Measurements from ENCODE around the gene MRPL12. TPM values are rescaled to one million over a fixed set of nuclear protein-coding genes. Genes with fewer than 3 reads are reported as not detected.

The MRPL12 gene
- total RNA-seq, 1 donor from 2014 or later, result 38.7 TPM

DNA sequence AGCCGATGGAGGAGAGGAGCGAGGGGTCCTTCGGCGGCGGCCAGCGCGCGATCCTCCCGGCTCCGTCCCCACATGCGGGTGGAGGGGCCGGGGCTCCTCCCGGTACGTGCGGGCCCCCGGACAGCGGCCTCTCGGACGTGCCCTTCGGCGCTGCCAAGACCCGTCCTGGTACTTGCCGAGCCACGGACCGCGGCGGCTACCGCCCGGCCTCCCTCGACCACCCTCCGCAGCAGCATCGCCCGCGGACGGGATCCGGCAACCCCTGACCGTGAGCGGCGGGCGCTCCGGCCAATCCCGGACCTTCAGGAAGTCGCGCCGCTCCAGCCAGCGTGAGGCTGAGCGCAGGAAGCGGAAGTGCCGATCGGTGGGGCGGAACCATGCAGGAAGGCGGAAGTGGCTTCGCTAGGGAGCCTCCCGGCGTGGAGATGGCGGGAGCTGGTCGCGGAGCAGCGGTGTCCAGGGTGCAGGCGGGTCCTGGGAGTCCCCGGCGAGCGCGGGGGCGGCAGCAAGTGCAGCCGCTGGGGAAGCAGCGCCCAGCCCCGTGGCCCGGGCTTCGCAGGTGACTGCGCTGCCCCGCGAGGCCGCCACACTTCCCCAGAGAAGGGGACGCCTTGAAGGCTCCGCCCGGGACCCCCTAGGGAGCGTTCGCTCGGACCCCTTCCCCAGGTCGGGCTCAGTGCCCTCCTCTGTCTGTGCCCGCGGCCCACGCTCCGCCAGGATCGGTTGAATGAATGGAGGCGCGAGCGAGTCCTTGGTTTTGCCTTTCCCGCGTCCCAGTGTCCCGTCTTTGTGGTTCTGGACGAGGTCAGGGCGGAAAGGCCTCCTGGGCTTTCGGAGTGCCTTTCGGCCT is 36.6 kb upstream of the MRPL12 start, which contains the start of the genes CCDC137 and OXLD1:
TSS of gene CCDC137 (plus strand) at position 396 of the 850 bp plus-strand sequence. CDS start at position 426, 30 bp downstream.
TSS of gene OXLD1 (minus strand) at position 264 of the 850 bp plus-strand sequence. CDS start at position 236, 28 bp downstream.
- peak; percentile 99 for DNase-seq (ENCODE audit: low spot score)
- Mint-ChIP-seq H3K27me3 (ENCODE audit: low read depth) (no peaks in the 10 kb centered on the region), H3K27ac (ENCODE audit: unreplicated experiment) (peak within 1 kb of the TSS; percentile 77), H3K9me3 (ENCODE audit: low read depth) (no peaks in the 10 kb centered on the region), H3K4me3 (ENCODE audit: unreplicated experiment) (peak within 1 kb of the TSS; percentile 94), H3K36me3 (ENCODE audit: low read depth) (peaks cover 3% of the 10 kb centered on the region), H3K4me1 (ENCODE audit: low read depth) (peaks cover 26% of the 10 kb centered on the region)
- TF ChIP-seq, protein P1, sequence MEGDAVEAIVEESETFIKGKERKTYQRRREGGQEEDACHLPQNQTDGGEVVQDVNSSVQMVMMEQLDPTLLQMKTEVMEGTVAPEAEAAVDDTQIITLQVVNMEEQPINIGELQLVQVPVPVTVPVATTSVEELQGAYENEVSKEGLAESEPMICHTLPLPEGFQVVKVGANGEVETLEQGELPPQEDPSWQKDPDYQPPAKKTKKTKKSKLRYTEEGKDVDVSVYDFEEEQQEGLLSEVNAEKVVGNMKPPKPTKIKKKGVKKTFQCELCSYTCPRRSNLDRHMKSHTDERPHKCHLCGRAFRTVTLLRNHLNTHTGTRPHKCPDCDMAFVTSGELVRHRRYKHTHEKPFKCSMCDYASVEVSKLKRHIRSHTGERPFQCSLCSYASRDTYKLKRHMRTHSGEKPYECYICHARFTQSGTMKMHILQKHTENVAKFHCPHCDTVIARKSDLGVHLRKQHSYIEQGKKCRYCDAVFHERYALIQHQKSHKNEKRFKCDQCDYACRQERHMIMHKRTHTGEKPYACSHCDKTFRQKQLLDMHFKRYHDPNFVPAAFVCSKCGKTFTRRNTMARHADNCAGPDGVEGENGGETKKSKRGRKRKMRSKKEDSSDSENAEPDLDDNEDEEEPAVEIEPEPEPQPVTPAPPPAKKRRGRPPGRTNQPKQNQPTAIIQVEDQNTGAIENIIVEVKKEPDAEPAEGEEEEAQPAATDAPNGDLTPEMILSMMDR (IDR thresholded peaks at IDR 0.05), result no peak

DNA sequence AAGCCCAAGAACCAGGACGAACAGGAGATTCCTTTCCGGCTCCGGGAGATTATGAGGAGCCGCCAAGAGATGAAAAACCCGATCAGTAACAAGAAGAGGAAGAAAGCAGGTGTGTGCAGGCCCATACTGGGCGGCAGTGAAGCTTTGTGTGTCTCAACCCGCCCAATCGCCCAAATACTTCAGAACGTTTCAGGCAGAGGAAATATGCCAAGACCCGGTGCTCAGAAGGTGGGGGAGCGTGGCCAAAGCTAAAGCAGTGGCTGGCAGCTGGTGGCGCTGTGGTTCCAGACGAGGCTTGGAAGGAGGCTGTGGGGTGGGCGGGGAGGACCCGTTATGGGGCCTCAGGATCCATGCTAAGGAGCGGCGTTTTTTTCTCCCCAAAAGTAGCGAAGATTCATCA is 35.4 kb upstream of the MRPL12 start:
- Mint-ChIP-seq H3K27me3 (ENCODE audit: low read depth) (no peaks in the 10 kb centered on the region), H3K9me3 (ENCODE audit: low read depth) (no peaks in the 10 kb centered on the region), H3K4me3 (ENCODE audit: unreplicated experiment) (peak overlapping the region; percentile 94), H3K27ac (ENCODE audit: unreplicated experiment) (peak overlapping the region; percentile 59), H3K36me3 (ENCODE audit: low read depth) (peaks cover 3% of the 10 kb centered on the region), H3K4me1 (ENCODE audit: low read depth) (peaks cover 26% of the 10 kb centered on the region)
- TF ChIP-seq, protein P1 (IDR thresholded peaks at IDR 0.05), result peak; percentile 14
- DNase-seq (ENCODE audit: low spot score), result no peak

GRCh38 chr17:81672504-81672903 is 30.7 kb upstream of the MRPL12 start:
- no peak overlapping the region for H3K4me3 Mint-ChIP-seq (ENCODE audit: unreplicated experiment)
- DNase-seq (ENCODE audit: low spot score), result peak; percentile 90
- peaks cover 6% of the 10 kb centered on the region for H3K36me3 Mint-ChIP-seq (ENCODE audit: low read depth)
- H3K4me1 Mint-ChIP-seq (ENCODE audit: low read depth), result peaks cover 15% of the 10 kb centered on the region
- no peaks in the 10 kb centered on the region for H3K9me3 Mint-ChIP-seq (ENCODE audit: low read depth)
- H3K27ac Mint-ChIP-seq (ENCODE audit: unreplicated experiment), result no peak overlapping the region
- TF ChIP-seq, protein P1 (IDR thresholded peaks at IDR 0.05), result no peak
- no peaks in the 10 kb centered on the region for H3K27me3 Mint-ChIP-seq (ENCODE audit: low read depth)

- Mint-ChIP-seq H3K27me3 (ENCODE audit: low read depth) (no peaks in the 10 kb centered on the region), H3K4me3 (ENCODE audit: unreplicated experiment) (no peak overlapping the region), H3K4me1 (ENCODE audit: low read depth) (peaks cover 10% of the 10 kb centered on the region), H3K27ac (ENCODE audit: unreplicated experiment) (no peak overlapping the region), H3K9me3 (ENCODE audit: low read depth) (no peaks in the 10 kb centered on the region), H3K36me3 (ENCODE audit: low read depth) (peaks cover 6% of the 10 kb centered on the region)
- no peak for DNase-seq (ENCODE audit: low spot score)
- TF ChIP-seq, protein P1 (IDR thresholded peaks at IDR 0.05), result no peak
Observed at GRCh38 chr17:81672954-81673353, 30.2 kb upstream of the MRPL12 start.

DNA sequence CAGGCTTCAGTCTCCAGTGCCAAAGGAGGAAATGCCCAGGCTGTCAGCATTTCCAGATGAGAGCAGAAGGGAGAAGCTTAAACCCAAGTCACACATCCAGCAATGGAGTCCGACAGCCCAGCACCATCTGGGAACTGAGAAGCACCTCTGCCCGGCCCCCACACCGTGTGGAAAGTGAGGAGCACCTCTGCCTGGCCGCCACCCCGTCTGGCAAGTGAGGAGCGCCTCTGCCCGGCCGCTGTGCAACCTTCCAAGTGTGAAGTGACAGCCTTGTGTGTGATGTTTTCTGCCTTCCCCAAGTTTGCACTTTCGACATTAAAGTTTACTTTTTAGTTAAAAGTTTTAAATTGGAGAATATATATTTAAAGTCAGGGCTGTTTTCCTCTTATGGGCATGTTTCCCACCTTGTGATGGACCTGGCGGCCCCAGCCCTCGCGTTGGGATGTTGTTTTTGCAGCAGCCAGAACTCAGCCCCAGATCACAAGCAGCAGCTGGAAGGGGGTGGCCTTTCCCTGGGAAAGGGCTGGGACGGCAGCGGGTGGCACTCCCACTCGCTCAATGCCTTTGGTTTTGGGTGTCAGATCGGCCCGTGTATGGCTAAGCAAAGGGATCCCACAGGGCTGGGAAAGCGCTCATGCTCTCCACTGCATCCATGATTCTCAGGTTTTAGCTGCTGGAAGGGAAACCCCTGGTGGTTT is 29.5 kb upstream of the MRPL12 start:
- no peaks in the 10 kb centered on the region for H3K9me3 Mint-ChIP-seq (ENCODE audit: low read depth)
- DNase-seq (ENCODE audit: low spot score), result no peak
- TF ChIP-seq, protein P1 (IDR thresholded peaks at IDR 0.05), result no peak
- no peak overlapping the region for H3K27ac Mint-ChIP-seq (ENCODE audit: unreplicated experiment)
- H3K27me3 Mint-ChIP-seq (ENCODE audit: low read depth), result no peaks in the 10 kb centered on the region
- H3K4me3 Mint-ChIP-seq (ENCODE audit: unreplicated experiment), result no peak overlapping the region
- H3K36me3 Mint-ChIP-seq (ENCODE audit: low read depth), result peaks cover 6% of the 10 kb centered on the region
- peaks cover 5% of the 10 kb centered on the region for H3K4me1 Mint-ChIP-seq (ENCODE audit: low read depth)
